Trophoblast cell (in vitro differentiated cells and primary cell): ENCODE results near the gene NGFR.

Experiments used
- DNase-seq, 2 donors: peaks; one replicate each; pipeline ENCODE4 v3.0.0-alpha.2; 2016
- H2AFZ ChIP-seq: 2 replicates; pipeline ENCODE4 v1.6.1; 2013; ENCODE audit warnings: low read length, moderate library complexity, mild to moderate bottlenecking; ENCODE audit not compliant: insufficient read depth, poor library complexity
- H2AK5ac ChIP-seq: 2 replicates; pipeline ENCODE4 v1.6.1; 2013; ENCODE audit warnings: mild to moderate bottlenecking, low read length
- H2BK120ac ChIP-seq: 2 replicates; pipeline ENCODE4 v1.6.1; 2013; ENCODE audit warnings: low read length, mild to moderate bottlenecking, moderate library complexity; ENCODE audit not compliant: insufficient read depth, poor library complexity
- H2BK12ac ChIP-seq: 2 replicates; pipeline ENCODE4 v1.6.1; 2013; ENCODE audit warnings: mild to moderate bottlenecking, low read length, moderate library complexity
- H2BK5ac ChIP-seq: 2 replicates; pipeline ENCODE4 v1.6.1; 2013; ENCODE audit warnings: low read length, low read depth, moderate library complexity, mild to moderate bottlenecking; ENCODE audit not compliant: poor library complexity
- H3K14ac ChIP-seq: 2 replicates; pipeline ENCODE4 v1.6.1; 2013; ENCODE audit warnings: mild to moderate bottlenecking, low read length
- H3K18ac ChIP-seq: 2 replicates; pipeline ENCODE4 v1.6.1; 2013; ENCODE audit warnings: mild to moderate bottlenecking, low read length
- H3K23ac ChIP-seq: 2 replicates; pipeline ENCODE4 v1.6.1; 2013; ENCODE audit warnings: low read length
- H3K27ac ChIP-seq: 2 replicates; pipeline ENCODE4 v1.5.1; 2013; ENCODE audit warnings: low read depth, mild to moderate bottlenecking, inconsistent platforms, low read length, moderate library complexity
- H3K27me3 ChIP-seq: 2 replicates; pipeline ENCODE4 v1.6.1; 2013; ENCODE audit warnings: inconsistent platforms, mild to moderate bottlenecking, low read length, moderate library complexity; ENCODE audit not compliant: insufficient read depth
- H3K36me3 ChIP-seq, 2 experiments: 1 replicate in 1 of 2; 2 replicates in 1 of 2; pipeline ENCODE4 v1.6.1; 2013; ENCODE audit warnings: low read length in 2 of 2, mild to moderate bottlenecking in 2 of 2, moderate library complexity in 1 of 2; ENCODE audit not compliant: insufficient read depth in 2 of 2, control insufficient read depth in 1 of 2
- H3K4ac ChIP-seq: 2 replicates; pipeline ENCODE4 v1.6.1; 2013; ENCODE audit warnings: low read depth, mild to moderate bottlenecking, low read length, moderate library complexity
- H3K4me1 ChIP-seq, 2 experiments: 1 replicate in 1 of 2; 2 replicates in 1 of 2; pipeline ENCODE4 v1.6.1; 2013; ENCODE audit warnings: low read length in 2 of 2, mild to moderate bottlenecking in 2 of 2, moderate library complexity in 1 of 2; ENCODE audit not compliant: insufficient read depth in 2 of 2, control insufficient read depth in 1 of 2
- H3K4me2 ChIP-seq: 2 replicates; pipeline ENCODE4 v1.6.1; 2013; ENCODE audit warnings: inconsistent platforms, mild to moderate bottlenecking, low read length, moderate library complexity
- H3K4me3 ChIP-seq: 2 replicates; pipeline ENCODE4 v1.5.1; 2013; ENCODE audit warnings: mild to moderate bottlenecking, low read depth, low read length, inconsistent platforms
- H3K79me1 ChIP-seq: one replicate; pipeline ENCODE4 v1.6.1; 2013; ENCODE audit warnings: low read length
- H3K79me2 ChIP-seq: 2 replicates; pipeline ENCODE4 v1.6.1; 2013; ENCODE audit warnings: low read length, mild to moderate bottlenecking; ENCODE audit not compliant: control insufficient read depth, insufficient read depth, poor library complexity
- H3K9ac ChIP-seq: 2 replicates; pipeline ENCODE4 v1.6.1; 2013; ENCODE audit warnings: mild to moderate bottlenecking, low read length
- H3K9me3 ChIP-seq: 2 replicates; pipeline ENCODE4 v1.6.1; 2013; ENCODE audit warnings: low read depth, mild to moderate bottlenecking, control low read depth, inconsistent platforms, low read length; ENCODE audit not compliant: insufficient read depth
- H4K12ac ChIP-seq: 2 replicates; pipeline ENCODE4 v1.6.1; 2013; ENCODE audit warnings: low read depth, mild to moderate bottlenecking, low read length, moderate library complexity
- H4K8ac ChIP-seq: 2 replicates; pipeline ENCODE4 v1.6.1; 2013; ENCODE audit warnings: low read depth, mild to moderate bottlenecking, low read length, moderate library complexity
- H4K91ac ChIP-seq: one replicate; pipeline ENCODE4 v1.6.1; 2013; ENCODE audit warnings: low read depth, mild to moderate bottlenecking, low read length, moderate library complexity
- WGBS: extraction: QIAGEN DNeasy Blood & Tissue Kit; methylation state at CpG from one replicate; pipeline ENCODE4 v1.1.7; 2013; ENCODE audit warnings: missing lambda C conversion rate; ENCODE audit not compliant: insufficient read length, insufficient coverage; ENCODE audit errors: extremely low coverage; 5-methylcytosine and 5-hydroxymethylcytosine counted together

NGFR gene

DNA sequence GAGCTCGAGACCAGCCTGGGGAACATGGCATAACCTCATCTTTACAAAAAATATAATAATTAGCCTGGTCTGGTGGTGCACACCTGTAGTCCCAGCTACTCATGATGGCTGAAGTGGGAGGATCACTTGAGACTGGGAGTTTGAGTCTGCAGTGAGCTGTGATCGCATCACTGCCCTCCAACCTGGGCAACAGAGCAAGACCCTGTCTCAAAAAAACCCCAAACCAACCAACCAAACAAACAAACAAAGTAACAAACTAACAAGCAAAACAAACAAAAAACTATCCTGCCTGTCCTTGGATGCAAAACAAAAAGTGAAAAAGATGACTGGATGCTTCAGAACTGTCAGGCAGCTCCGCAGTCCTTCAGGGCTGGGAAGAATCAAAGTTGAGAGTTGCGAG is 5.7 kb upstream of the NGFR start:
- Histone ChIP-seq H2AFZ (no peak overlapping the region), H3K4me3 (no peak overlapping the region), H4K8ac (no peak overlapping the region), H3K23ac (no peak overlapping the region), H3K14ac (no peak overlapping the region), H3K4me2 (no peak overlapping the region), H3K27ac (no peak overlapping the region), H3K27me3 (peaks cover 5% of the 10 kb centered on the region), H3K9ac (no peak overlapping the region), H3K18ac (no peak overlapping the region), H2BK5ac (no peak overlapping the region), H3K9me3 (no peaks in the 10 kb centered on the region), H4K91ac (no peak overlapping the region), H2AK5ac (no peak overlapping the region), H3K4me1 (peaks cover 0 to 3% of the 10 kb centered on the region in 2 experiments), H2BK12ac (no peak overlapping the region), H3K79me1 (no peaks in the 10 kb centered on the region), H2BK120ac (no peak overlapping the region), H3K79me2 (no peaks in the 10 kb centered on the region), H3K36me3 (no peaks in the 10 kb centered on the region), H4K12ac (no peak overlapping the region), H3K4ac (no peak overlapping the region)
- DNase-seq = no peak
- WGBS = no CpG with 5 or more reads among the region's 4 CpGs

DNA sequence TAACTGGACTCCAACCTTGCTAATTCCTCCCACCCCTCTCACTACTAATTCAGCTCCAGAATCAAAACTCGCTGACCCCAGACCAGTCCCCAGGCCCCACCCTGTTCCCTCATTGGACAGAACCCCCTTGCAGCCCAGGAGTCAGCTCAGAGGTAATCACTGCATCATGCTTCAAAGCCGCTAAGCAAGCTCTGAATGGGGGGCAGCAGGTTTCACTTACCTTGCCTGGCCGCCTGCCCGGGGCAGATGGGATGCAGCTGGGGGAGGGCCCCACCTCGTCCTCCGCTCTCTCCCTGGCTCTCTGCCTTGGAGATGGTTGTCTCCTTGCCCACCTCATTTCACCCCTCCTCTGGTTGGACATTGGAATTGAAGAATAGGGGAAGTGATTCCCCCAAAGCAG is 4.8 kb upstream of the NGFR start:
- no peak overlapping the region for H3K14ac ChIP-seq
- H3K4ac ChIP-seq = no peak overlapping the region
- no peak overlapping the region for H4K91ac ChIP-seq
- no peak overlapping the region for H3K27ac ChIP-seq
- no peaks in the 10 kb centered on the region for H3K36me3 ChIP-seq
- no peak overlapping the region for H3K4me2 ChIP-seq
- no peak overlapping the region for H3K18ac ChIP-seq
- no peaks in the 10 kb centered on the region for H3K79me1 ChIP-seq
- H4K12ac ChIP-seq = no peak overlapping the region
- no peak overlapping the region for H3K23ac ChIP-seq
- DNase-seq = no peak
- H2BK120ac ChIP-seq = no peak overlapping the region
- no peak overlapping the region for H2AK5ac ChIP-seq
- no peak overlapping the region for H4K8ac ChIP-seq
- no peaks in the 10 kb centered on the region for H3K9me3 ChIP-seq
- peaks cover 13% of the 10 kb centered on the region for H3K27me3 ChIP-seq
- H3K9ac ChIP-seq = no peak overlapping the region
- H2BK5ac ChIP-seq = no peak overlapping the region
- H3K4me3 ChIP-seq = no peak overlapping the region
- H3K4me1 ChIP-seq = peaks cover 2 to 4% of the 10 kb centered on the region in 2 experiments
- H2AFZ ChIP-seq = no peak overlapping the region
- WGBS = no CpG with 5 or more reads among the region's 6 CpGs
- H2BK12ac ChIP-seq = no peak overlapping the region
- no peaks in the 10 kb centered on the region for H3K79me2 ChIP-seq

DNA sequence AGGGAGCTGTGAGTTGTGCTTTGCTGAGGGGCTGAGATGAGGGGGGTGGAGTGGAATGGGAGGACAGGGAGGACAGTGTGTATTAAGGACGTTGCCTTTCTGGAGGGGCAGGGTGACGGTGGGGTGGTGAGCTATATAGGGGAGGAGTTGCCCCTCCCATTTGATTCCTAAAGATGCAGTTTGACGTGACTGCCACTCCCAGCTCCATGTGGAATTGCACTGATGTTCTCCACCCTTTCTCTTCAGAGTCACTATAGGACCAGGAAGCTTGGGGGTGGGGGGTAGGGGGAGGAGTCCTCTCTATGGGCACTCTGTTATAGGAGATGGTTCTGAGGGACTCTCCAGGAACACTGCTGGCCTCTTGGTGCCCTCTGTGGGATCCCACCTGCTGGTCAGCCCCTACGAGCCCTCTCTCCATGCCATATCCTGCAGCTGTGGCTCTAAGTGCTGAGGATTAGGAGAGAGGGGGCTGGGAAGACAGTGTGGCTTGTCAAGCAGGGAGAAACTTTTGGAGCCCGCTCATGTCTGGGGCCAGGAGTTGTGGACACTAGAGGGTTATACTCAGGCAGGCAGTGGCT is 3.8 kb upstream of the NGFR start:
- H2BK12ac ChIP-seq = no peak overlapping the region
- H3K4me2 ChIP-seq = no peak overlapping the region
- no peak overlapping the region for H4K12ac ChIP-seq
- H3K27me3 ChIP-seq = peaks cover 23% of the 10 kb centered on the region
- no peak overlapping the region for H2BK120ac ChIP-seq
- no peak overlapping the region for H3K23ac ChIP-seq
- no peak overlapping the region for H4K91ac ChIP-seq
- H3K18ac ChIP-seq = no peak overlapping the region
- H3K4me3 ChIP-seq = no peak overlapping the region
- DNase-seq = no peak
- H2AK5ac ChIP-seq = no peak overlapping the region
- H3K4me1 ChIP-seq = peaks cover 5 to 6% of the 10 kb centered on the region in 2 experiments
- no peaks in the 10 kb centered on the region for H3K36me3 ChIP-seq
- H3K14ac ChIP-seq = no peak overlapping the region
- H3K9ac ChIP-seq = no peak overlapping the region
- no peak overlapping the region for H2BK5ac ChIP-seq
- no peak overlapping the region for H2AFZ ChIP-seq
- no peak overlapping the region for H3K4ac ChIP-seq
- no CpG with 5 or more reads among the region's 5 CpGs for WGBS
- H3K9me3 ChIP-seq = no peaks in the 10 kb centered on the region
- H3K79me2 ChIP-seq = no peaks in the 10 kb centered on the region
- no peak overlapping the region for H3K27ac ChIP-seq
- no peaks in the 10 kb centered on the region for H3K79me1 ChIP-seq
- no peak overlapping the region for H4K8ac ChIP-seq

- H4K12ac ChIP-seq = no peak overlapping the region
- no peak overlapping the region for H2BK12ac ChIP-seq
- no peak overlapping the region for H2AFZ ChIP-seq
- H3K4me2 ChIP-seq = peak overlapping the region; percentile 56
- H3K9ac ChIP-seq = no peak overlapping the region
- H3K18ac ChIP-seq = no peak overlapping the region
- H3K27ac ChIP-seq = no peak overlapping the region
- no peak overlapping the region for H4K91ac ChIP-seq
- no peaks in the 10 kb centered on the region for H3K79me1 ChIP-seq
- no peaks in the 10 kb centered on the region for H3K79me2 ChIP-seq
- no peak overlapping the region for H3K4me3 ChIP-seq
- H3K4me1 ChIP-seq = peaks cover 8 to 11% of the 10 kb centered on the region in 2 experiments
- H2BK5ac ChIP-seq = no peak overlapping the region
- peaks cover 43% of the 10 kb centered on the region for H3K27me3 ChIP-seq
- H3K9me3 ChIP-seq = no peaks in the 10 kb centered on the region
- no peak overlapping the region for H3K23ac ChIP-seq
- no peak overlapping the region for H3K14ac ChIP-seq
- no peak overlapping the region for H2AK5ac ChIP-seq
- H3K4ac ChIP-seq = no peak overlapping the region
- H2BK120ac ChIP-seq = no peak overlapping the region
- no peaks in the 10 kb centered on the region for H3K36me3 ChIP-seq
- H4K8ac ChIP-seq = no peak overlapping the region
- no peak for DNase-seq
- WGBS = no CpG with 5 or more reads among the region's 17 CpGs
Observed at GRCh38 chr17:49494399-49494985, 601 bp upstream of the NGFR start.
